Osteoblast (primary cell): ENCODE data around the gene RASA3. TPM values are rescaled to one million over a fixed set of nuclear protein-coding genes. Genes with fewer than 3 reads are reported as not detected.

Experiments
- DNase-seq: peaks from one replicate; pipeline ENCODE4 v3.0.0; 2011; ENCODE audit warnings: low spot score, mixed read lengths; ENCODE audit not compliant: insufficient read length; ENCODE audit errors: missing footprints
- H2AFZ ChIP-seq: 2 replicates; pipeline ENCODE4 v1.6.0; 2011; ENCODE audit warnings: mild to moderate bottlenecking, low read length
- H3K27ac ChIP-seq: 2 replicates; pipeline ENCODE4 v1.5.1; 2011; ENCODE audit warnings: mild to moderate bottlenecking, low read depth, low read length, moderate library complexity
- H3K27me3 ChIP-seq: 2 replicates; pipeline ENCODE4 v1.6.0; 2012; ENCODE audit warnings: mild to moderate bottlenecking, control low read depth, inconsistent platforms, low read length, moderate library complexity; ENCODE audit not compliant: insufficient read depth
- H3K36me3 ChIP-seq: 2 replicates; pipeline ENCODE4 v1.5.1; 2011; ENCODE audit warnings: mild to moderate bottlenecking, low read length, control low read depth, moderate library complexity; ENCODE audit not compliant: insufficient read depth
- H3K4me1 ChIP-seq: 2 replicates; pipeline ENCODE4 v1.5.1; 2011; ENCODE audit warnings: mild to moderate bottlenecking, low read length, control low read depth, moderate library complexity; ENCODE audit not compliant: insufficient read depth
- H3K4me2 ChIP-seq: 2 replicates; pipeline ENCODE4 v1.6.0; 2011; ENCODE audit warnings: mild to moderate bottlenecking, low read length; ENCODE audit not compliant: insufficient read depth
- H3K4me3 ChIP-seq: fragments of 200-600 bp; sonication (generic); 3 replicates; pipeline ENCODE4 v1.5.1; 2012; ENCODE audit warnings: mild to moderate bottlenecking, low read length, inconsistent platforms; ENCODE audit not compliant: insufficient read depth
- H3K79me2 ChIP-seq: 2 replicates; pipeline ENCODE4 v1.6.0; 2012; ENCODE audit warnings: mild to moderate bottlenecking, low read length, control low read depth, inconsistent platforms; ENCODE audit not compliant: insufficient read depth
- H3K9me3 ChIP-seq: 2 replicates; pipeline ENCODE4 v1.5.1; 2011; ENCODE audit warnings: low read depth, low read length, control low read depth
- H4K20me1 ChIP-seq: 2 replicates; pipeline ENCODE4 v1.6.0; 2012; ENCODE audit warnings: mild to moderate bottlenecking, low read length, control low read depth; ENCODE audit not compliant: insufficient read depth
- total RNA-seq: library from RNA; depleted of rRNA; stranded (reverse); fragments of >200 nt; gene quantifications from 2 replicates; pipeline ENCODE4 v1.2.3, GENCODE V29; 2012
- TF ChIP-seq, protein P1 (sequence below): IDR thresholded peaks from 2 replicates; pipeline ENCODE4 v1.5.1; 2011; ENCODE audit warnings: mild to moderate bottlenecking, low read depth, low read length, moderate library complexity; ENCODE audit errors: extremely low read depth

The RASA3 gene
- total RNA-seq, 1 donor, result 41.3 TPM

GRCh38 chr13:114059946-114060860 lies 72.2 kb downstream of the RASA3 start:
- Histone ChIP-seq H4K20me1 (peaks cover 14% of the 10 kb centered on the region), H3K27me3 (no peaks in the 10 kb centered on the region), H3K36me3 (peaks cover 26% of the 10 kb centered on the region), H3K79me2 (peaks cover 81% of the 10 kb centered on the region), H3K4me3 (no peak overlapping the region), H3K27ac (no peak overlapping the region), H3K4me1 (peaks cover 31% of the 10 kb centered on the region), H3K9me3 (no peaks in the 10 kb centered on the region), H2AFZ (no peak overlapping the region), H3K4me2 (no peak overlapping the region)
- no peak for DNase-seq
- TF ChIP-seq, protein P1, sequence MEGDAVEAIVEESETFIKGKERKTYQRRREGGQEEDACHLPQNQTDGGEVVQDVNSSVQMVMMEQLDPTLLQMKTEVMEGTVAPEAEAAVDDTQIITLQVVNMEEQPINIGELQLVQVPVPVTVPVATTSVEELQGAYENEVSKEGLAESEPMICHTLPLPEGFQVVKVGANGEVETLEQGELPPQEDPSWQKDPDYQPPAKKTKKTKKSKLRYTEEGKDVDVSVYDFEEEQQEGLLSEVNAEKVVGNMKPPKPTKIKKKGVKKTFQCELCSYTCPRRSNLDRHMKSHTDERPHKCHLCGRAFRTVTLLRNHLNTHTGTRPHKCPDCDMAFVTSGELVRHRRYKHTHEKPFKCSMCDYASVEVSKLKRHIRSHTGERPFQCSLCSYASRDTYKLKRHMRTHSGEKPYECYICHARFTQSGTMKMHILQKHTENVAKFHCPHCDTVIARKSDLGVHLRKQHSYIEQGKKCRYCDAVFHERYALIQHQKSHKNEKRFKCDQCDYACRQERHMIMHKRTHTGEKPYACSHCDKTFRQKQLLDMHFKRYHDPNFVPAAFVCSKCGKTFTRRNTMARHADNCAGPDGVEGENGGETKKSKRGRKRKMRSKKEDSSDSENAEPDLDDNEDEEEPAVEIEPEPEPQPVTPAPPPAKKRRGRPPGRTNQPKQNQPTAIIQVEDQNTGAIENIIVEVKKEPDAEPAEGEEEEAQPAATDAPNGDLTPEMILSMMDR, result no peak

DNA sequence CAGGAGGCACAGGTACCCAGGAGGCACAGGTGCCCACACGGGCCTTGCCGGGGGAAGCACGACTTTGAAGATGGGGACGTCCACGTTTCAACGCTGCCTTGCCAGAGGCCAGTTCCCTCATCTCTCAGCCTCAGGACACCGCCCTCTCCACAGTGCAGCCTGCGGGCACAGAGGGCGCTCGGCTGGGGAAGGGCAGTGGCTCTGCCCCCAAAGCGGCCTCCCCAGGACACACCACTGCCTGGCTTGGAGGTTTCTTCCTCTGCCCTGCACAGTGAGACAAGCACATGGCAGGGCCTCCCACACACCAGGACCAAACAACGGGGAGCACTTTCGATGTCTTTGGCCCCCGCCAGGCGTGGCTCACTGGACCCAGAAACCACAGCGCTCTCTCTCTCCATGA lies 73.0 kb downstream of the RASA3 start:
- H3K9me3 ChIP-seq, result no peaks in the 10 kb centered on the region
- TF ChIP-seq, protein P1, result no peak
- H3K27ac ChIP-seq, result no peak overlapping the region
- H3K4me3 ChIP-seq, result no peak overlapping the region
- no peaks in the 10 kb centered on the region for H3K27me3 ChIP-seq
- no peak overlapping the region for H3K4me2 ChIP-seq
- peaks cover 33% of the 10 kb centered on the region for H3K36me3 ChIP-seq
- H3K4me1 ChIP-seq, result peaks cover 25% of the 10 kb centered on the region
- H2AFZ ChIP-seq, result no peak overlapping the region
- DNase-seq, result no peak
- H3K79me2 ChIP-seq, result peaks cover 88% of the 10 kb centered on the region
- peaks cover 19% of the 10 kb centered on the region for H4K20me1 ChIP-seq

DNA sequence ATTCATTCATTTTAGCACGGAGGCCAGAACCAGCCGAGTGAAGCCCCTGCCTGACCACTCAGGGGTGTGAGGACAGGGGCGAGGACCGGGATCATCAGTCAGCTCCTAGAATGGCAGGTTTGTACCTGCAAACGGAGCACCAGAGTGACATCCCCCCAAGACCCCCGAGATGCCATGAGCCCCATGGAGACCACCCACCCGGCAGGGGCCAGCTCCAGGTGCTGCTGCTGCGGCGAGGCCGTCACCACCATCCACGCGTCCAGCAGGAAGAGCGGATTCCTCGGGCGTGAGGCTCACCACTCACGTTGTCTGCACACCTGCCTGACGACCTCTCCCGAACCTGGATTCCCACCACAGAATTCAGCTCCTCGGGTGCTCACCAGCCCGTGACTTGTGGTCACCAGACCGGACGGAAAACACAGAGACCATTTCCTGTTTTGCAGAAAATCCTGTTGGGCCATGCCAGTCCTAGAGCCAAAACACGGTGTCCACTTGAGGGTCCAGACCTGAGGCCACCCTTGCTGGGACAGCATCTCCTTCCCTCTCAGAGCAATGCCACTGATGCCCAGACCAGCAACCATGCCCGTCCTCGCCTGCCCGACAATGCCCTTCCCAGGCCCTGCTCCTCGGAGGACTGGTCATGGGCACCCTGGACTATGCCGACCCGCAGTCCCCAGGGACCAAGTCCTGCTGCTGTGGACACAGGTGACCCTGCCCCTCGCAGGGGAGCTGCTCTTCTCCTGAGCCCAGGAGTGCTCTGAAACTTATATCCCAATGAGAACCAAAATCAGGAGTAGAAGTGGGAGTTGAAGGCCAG lies 74.2 kb downstream of the RASA3 start:
- Histone ChIP-seq H3K4me1 (peaks cover 19% of the 10 kb centered on the region), H3K36me3 (peaks cover 36% of the 10 kb centered on the region), H4K20me1 (peaks cover 22% of the 10 kb centered on the region), H3K4me2 (no peak overlapping the region), H3K27me3 (no peaks in the 10 kb centered on the region), H3K79me2 (peaks cover 94% of the 10 kb centered on the region), H2AFZ (no peak overlapping the region), H3K4me3 (no peak overlapping the region), H3K9me3 (no peaks in the 10 kb centered on the region), H3K27ac (peak overlapping the region; percentile 52)
- DNase-seq, result no peak
- TF ChIP-seq, protein P1, result no peak
